Measurements from ENCODE around the gene RIPOR2.

- TF ChIP-seq CTCF (IDR thresholded peaks at IDR 0.05; ENCODE audit: low read depth, low read length), result no peak
- TF ChIP-seq MYC (IDR thresholded peaks at IDR 0.05; ENCODE audit: low read depth, low read length), result no peak
Measured at GRCh38 chr6:24879351-24879750, 56.4 kb downstream of the RIPOR2 start.
